Upper lobe of left lung (tissue), 6 donors: ENCODE results near the gene CACNB3. TPM values are rescaled to one million over a fixed set of nuclear protein-coding genes. Genes with fewer than 3 reads are reported as not detected.
A peak's percentile ranks its signal among the peaks of the same experiment; 100 is the strongest.

Experiments
- ATAC-seq, 2 donors: fragments of 200-7000 bp; cut with Tn5 transposase; one replicate each; pipeline ENCODE4 v1.9.1; 2022; ENCODE audit warnings: mild to moderate bottlenecking in 2 of 2, moderate library complexity in 2 of 2; ENCODE audit not compliant: low FRiP score in 2 of 2
- DNase-seq, 2 donors: peaks; one replicate each; pipeline ENCODE4 v3.0.0-alpha.2; 2019 to 2020
- H3K27ac ChIP-seq, 4 donors: fragments of 200-600 bp; sonication (generic); one replicate each; pipeline ENCODE4 v1.5.1; 2016 to 2019
- H3K27me3 ChIP-seq, 4 donors: fragments of 200-600 bp; sonication (generic); one replicate each; pipeline ENCODE4 v1.5.1; 2017 to 2019
- H3K36me3 ChIP-seq, 4 donors: fragments of 200-600 bp; sonication (generic); one replicate each; pipeline ENCODE4 v1.5.1; 2016 to 2019
- H3K4me1 ChIP-seq, 4 donors: fragments of 200-600 bp; sonication (generic); one replicate each; pipeline ENCODE4 v1.5.1; 2018 to 2019
- H3K4me3 ChIP-seq, 4 donors: fragments of 200-600 bp; sonication (generic); one replicate each; pipeline ENCODE4 v1.5.1; 2017 to 2019; ENCODE audit warnings: mild to moderate bottlenecking in 2 of 4, moderate library complexity in 1 of 4
- H3K9me3 ChIP-seq, 4 donors: fragments of 200-600 bp; sonication (generic); one replicate each; pipeline ENCODE4 v1.5.1; 2018 to 2019
- EP300 ChIP-seq, 4 donors: sonication (generic); formaldehyde crosslinking; IDR thresholded peaks; one replicate each; pipeline ENCODE4 v1.5.1; 2017; ENCODE audit warnings: antibody characterized with exemption in 4 of 4, control low read depth in 2 of 4
- POLR2A ChIP-seq, 4 donors: fragments of 450-650 bp; IDR thresholded peaks; one replicate each; pipeline ENCODE4 v1.5.1; 2016 to 2017; ENCODE audit warnings: antibody characterized with exemption in 4 of 4, mild to moderate bottlenecking in 2 of 4
- POLR2AphosphoS5 ChIP-seq, 2 donors: sonication (generic); formaldehyde crosslinking; IDR thresholded peaks; one replicate each; pipeline ENCODE4 v1.5.1; 2017; ENCODE audit warnings: antibody characterized with exemption in 2 of 2
- WGBS, 2 donors: methylation state at CpG; one replicate each; pipeline ENCODE4 v1.1.5; 2017 to 2018; 5-methylcytosine and 5-hydroxymethylcytosine counted together
- total RNA-seq, 6 donors: library from RNA; depleted of rRNA in 4 of 6; stranded (reverse); fragments of >200 nt in 4 of 6; gene quantifications; one replicate each; pipeline versions ENCODE4 v1.1.0 to v1.2.1, GENCODE V29; 2016 to 2021
- TF ChIP-seq, protein P1 (sequence below), 6 experiments: fragments of 450-650 bp in 4 of 6; fragments of 200-600 bp in 2 of 6; sonication (generic) in 2 of 6; IDR thresholded peaks; one replicate each; pipeline ENCODE4 v1.5.1; 2016 to 2019; ENCODE audit warnings: antibody characterized with exemption in 6 of 6
- donor health status: DM: no; HTN: no; CAD: no; lungs with moderate emphysema.
- donor health status: DM: no; HTN: yes; CAD: no; lungs with severe emphysema.

CACNB3 gene
- total RNA-seq, 6 donors from 2014 or later = 9.1 to 21.2 (median 14.3) TPM

DNA sequence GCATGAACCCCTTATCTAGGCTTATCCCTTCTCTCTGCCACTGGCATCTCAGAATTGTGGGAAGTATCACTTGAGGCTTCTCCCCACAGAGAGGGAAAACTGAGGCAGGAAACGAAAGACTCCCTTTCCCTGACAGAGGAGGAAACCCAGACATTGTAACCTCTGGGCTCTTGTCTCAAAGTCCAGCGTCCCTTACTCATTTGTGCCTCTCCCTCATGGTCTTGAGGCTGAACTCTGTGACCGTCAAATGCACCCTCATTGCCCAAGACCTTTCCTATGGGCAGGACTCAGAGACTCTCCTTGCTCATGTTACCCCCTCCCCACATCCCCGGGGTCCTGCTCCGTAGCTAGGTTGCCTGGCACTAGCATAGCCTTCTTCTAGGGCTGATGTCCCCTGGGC is 3.8 kb downstream of the CACNB3 start:
- DNase-seq (no peak), ATAC-seq (no peak)
- H3K27ac ChIP-seq = no peak overlapping the region
- peaks cover 0 to 35% (median 6%) of the 10 kb centered on the region in 4 donors for H3K36me3 ChIP-seq
- WGBS, 2 donors = 92% methylated on average over 2 to 5 of the region's 5 CpGs
- H3K4me3 ChIP-seq = no peak overlapping the region
- peaks cover 0 to 5% (median 0%) of the 10 kb centered on the region in 4 donors for H3K27me3 ChIP-seq
- TF ChIP-seq, protein P1, sequence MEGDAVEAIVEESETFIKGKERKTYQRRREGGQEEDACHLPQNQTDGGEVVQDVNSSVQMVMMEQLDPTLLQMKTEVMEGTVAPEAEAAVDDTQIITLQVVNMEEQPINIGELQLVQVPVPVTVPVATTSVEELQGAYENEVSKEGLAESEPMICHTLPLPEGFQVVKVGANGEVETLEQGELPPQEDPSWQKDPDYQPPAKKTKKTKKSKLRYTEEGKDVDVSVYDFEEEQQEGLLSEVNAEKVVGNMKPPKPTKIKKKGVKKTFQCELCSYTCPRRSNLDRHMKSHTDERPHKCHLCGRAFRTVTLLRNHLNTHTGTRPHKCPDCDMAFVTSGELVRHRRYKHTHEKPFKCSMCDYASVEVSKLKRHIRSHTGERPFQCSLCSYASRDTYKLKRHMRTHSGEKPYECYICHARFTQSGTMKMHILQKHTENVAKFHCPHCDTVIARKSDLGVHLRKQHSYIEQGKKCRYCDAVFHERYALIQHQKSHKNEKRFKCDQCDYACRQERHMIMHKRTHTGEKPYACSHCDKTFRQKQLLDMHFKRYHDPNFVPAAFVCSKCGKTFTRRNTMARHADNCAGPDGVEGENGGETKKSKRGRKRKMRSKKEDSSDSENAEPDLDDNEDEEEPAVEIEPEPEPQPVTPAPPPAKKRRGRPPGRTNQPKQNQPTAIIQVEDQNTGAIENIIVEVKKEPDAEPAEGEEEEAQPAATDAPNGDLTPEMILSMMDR (IDR thresholded peaks at IDR 0.05) = no peak
- TF ChIP-seq POLR2AphosphoS5 (IDR thresholded peaks at IDR 0.05) (no peak), POLR2A (IDR thresholded peaks at IDR 0.05) (no peak)
- no peaks in the 10 kb centered on the region for H3K9me3 ChIP-seq
- H3K4me1 ChIP-seq = peaks cover 8 to 21% (median 18%) of the 10 kb centered on the region in 4 donors

DNA sequence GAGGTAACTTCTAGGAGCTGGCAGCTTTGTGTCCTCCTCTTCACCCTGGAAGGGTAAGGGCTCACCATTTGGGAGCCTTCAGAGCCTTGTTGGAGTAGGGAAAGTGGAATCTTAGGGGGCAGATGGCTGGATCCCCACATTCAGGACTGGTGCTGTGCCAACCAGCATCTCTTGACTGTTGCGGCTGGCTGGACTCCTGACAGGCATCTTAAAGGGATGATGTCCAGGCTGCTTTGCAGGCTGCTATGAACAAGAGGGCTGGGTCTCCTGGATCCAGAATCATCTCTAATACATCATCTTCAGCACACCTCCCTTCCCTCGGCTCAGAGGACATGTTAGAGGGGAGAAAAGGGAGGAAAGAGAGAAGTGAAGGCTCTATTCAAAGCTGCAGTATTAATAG is 4.4 kb downstream of the CACNB3 start:
- no peak for ATAC-seq
- peaks cover 0 to 40% (median 9%) of the 10 kb centered on the region in 4 donors for H3K36me3 ChIP-seq
- H3K27me3 ChIP-seq = peaks cover 0 to 5% (median 0%) of the 10 kb centered on the region in 4 donors
- H3K9me3 ChIP-seq = no peaks in the 10 kb centered on the region
- H3K27ac ChIP-seq = no peak overlapping the region
- DNase-seq = no peak
- WGBS, 2 donors = 71 to 90% methylated on average over 2 of the region's 2 CpGs
- peaks cover 5 to 16% (median 13%) of the 10 kb centered on the region in 4 donors for H3K4me1 ChIP-seq
- no peak for TF ChIP-seq POLR2A (IDR thresholded peaks at IDR 0.05)
- TF ChIP-seq, protein P1 (IDR thresholded peaks at IDR 0.05) = no peak
- no peak for TF ChIP-seq EP300 (IDR thresholded peaks at IDR 0.05)
- TF ChIP-seq POLR2AphosphoS5 (IDR thresholded peaks at IDR 0.05) = no peak
- H3K4me3 ChIP-seq = no peak overlapping the region

DNA sequence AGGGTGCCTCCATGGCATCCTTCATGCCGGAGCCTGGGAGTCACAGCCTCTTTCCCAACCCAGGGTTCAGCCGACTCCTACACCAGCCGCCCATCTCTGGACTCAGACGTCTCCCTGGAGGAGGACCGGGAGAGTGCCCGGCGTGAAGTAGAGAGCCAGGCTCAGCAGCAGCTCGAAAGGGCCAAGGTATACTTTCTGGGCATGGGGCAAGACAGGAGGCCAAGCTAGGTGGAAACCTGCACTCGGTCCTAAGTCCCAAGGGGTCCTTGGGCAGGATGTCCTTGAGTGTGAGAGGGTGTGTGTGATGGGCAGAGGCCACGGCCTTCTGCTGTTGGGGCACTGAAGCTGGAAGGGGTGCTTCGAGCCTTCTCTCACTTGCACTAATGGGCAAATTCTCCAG is 5.0 kb downstream of the CACNB3 start:
- no peak overlapping the region for H3K27ac ChIP-seq
- no peak for TF ChIP-seq POLR2AphosphoS5 (IDR thresholded peaks at IDR 0.05)
- TF ChIP-seq, protein P1 (IDR thresholded peaks at IDR 0.05) = no peak
- no peak for TF ChIP-seq EP300 (IDR thresholded peaks at IDR 0.05)
- no peak for TF ChIP-seq POLR2A (IDR thresholded peaks at IDR 0.05)
- peaks cover 2 to 11% (median 9%) of the 10 kb centered on the region in 4 donors for H3K4me1 ChIP-seq
- no peak overlapping the region for H3K4me3 ChIP-seq
- H3K27me3 ChIP-seq = peaks cover 0 to 5% (median 0%) of the 10 kb centered on the region in 4 donors
- ATAC-seq (no peak), DNase-seq (no peak)
- H3K36me3 ChIP-seq = peaks cover 0 to 46% (median 14%) of the 10 kb centered on the region in 4 donors
- H3K9me3 ChIP-seq = no peaks in the 10 kb centered on the region
- 88 to 94% methylated on average over 10 to 11 of the region's 11 CpGs for WGBS, 2 donors

DNA sequence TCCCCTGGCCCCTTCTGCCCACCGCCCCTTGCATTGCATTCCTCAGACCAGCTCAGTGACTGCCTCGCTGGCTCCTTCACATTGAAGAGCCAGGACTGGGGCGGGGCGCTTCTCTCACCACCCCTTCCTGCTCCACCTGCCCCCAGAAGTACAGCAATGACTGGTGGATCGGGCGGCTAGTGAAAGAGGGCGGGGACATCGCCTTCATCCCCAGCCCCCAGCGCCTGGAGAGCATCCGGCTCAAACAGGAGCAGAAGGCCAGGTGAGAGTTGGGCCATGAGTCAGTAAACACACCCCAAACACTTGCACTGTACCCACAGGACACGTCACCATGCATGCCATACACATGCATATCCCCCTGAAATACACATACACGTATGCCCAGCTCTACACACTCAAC is 5.8 kb downstream of the CACNB3 start:
- 64 to 73% methylated on average over 12 of the region's 12 CpGs for WGBS, 2 donors
- ATAC-seq = peak in 1 of 2 donors; percentile 75
- H3K4me1 ChIP-seq = peaks cover 0 to 5% (median 2%) of the 10 kb centered on the region in 4 donors

DNA sequence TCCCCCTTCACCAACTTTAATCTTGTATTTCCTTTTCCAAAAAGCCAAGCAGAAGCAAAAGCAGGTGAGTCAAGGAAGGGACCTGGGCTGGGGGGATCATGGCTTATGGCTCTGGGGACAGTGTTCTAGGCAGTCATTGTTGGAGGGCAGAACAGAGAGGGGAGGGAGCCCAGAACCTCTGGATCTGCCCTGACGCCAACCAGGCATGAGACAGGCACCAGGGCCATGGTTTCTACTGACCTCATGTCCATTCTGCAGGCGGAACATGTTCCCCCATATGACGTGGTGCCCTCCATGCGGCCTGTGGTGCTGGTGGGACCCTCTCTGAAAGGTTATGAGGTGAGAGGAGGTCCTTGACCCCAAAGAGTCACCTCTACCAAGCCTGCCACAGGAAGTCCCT is 6.6 kb downstream of the CACNB3 start:
- no peak for TF ChIP-seq POLR2A (IDR thresholded peaks at IDR 0.05)
- TF ChIP-seq EP300 (IDR thresholded peaks at IDR 0.05) = no peak
- TF ChIP-seq POLR2AphosphoS5 (IDR thresholded peaks at IDR 0.05) = no peak
- TF ChIP-seq, protein P1 (IDR thresholded peaks at IDR 0.05) = no peak
- no peaks in the 10 kb centered on the region for H3K27me3 ChIP-seq
- 80 to 91% methylated on average over 1 to 4 of the region's 4 CpGs for WGBS, 2 donors
- no peak overlapping the region for H3K27ac ChIP-seq
- peaks cover 7 to 62% (median 30%) of the 10 kb centered on the region in 4 donors for H3K36me3 ChIP-seq
- DNase-seq (no peak), ATAC-seq (no peak)
- H3K4me1 ChIP-seq = peaks cover 0 to 4% (median 0%) of the 10 kb centered on the region in 4 donors
- no peak overlapping the region for H3K4me3 ChIP-seq
- no peaks in the 10 kb centered on the region for H3K9me3 ChIP-seq

More for the DNA sequence above, 5.8 kb downstream of the CACNB3 start:
- Histone ChIP-seq H3K27me3 (no peaks in the 10 kb centered on the region), H3K9me3 (no peaks in the 10 kb centered on the region), H3K4me3 (no peak overlapping the region), H3K27ac (no peak overlapping the region), H3K36me3 (peaks cover 5 to 54% (median 23%) of the 10 kb centered on the region in 4 donors)
- no peak for TF ChIP-seq POLR2A (IDR thresholded peaks at IDR 0.05)
- DNase-seq = peak in 1 of 2 donors; percentile 79
